Immature natural killer cell (primary cell): Measurements from ENCODE around the gene GASK1A. TPM values are rescaled to one million over a fixed set of nuclear protein-coding genes. Genes with fewer than 3 reads are reported as not detected.
"Not testable (repeated sequence)": the region's sequence is repeated elsewhere in the genome, so short reads cannot be mapped to it uniquely, and the experiment has no call there.

ENCODE experiments used
- DNase-seq, 3 donors: peaks; one replicate each; pipeline ENCODE4 v3.0.0; 2022; ENCODE audit warnings: mixed read lengths in 1 of 3
- H3K27ac Mint-ChIP-seq, 6 donors: one replicate each; pipeline ENCODE4 v1.8.0; 2020; ENCODE audit warnings: mixed read lengths in 6 of 6, mild to moderate bottlenecking in 5 of 6, inconsistent platforms in 4 of 6, moderate library complexity in 3 of 6
- H3K27me3 Mint-ChIP-seq, 3 donors: one replicate each; pipeline ENCODE4 v1.8.0; 2020 to 2021; ENCODE audit warnings: low read depth in 3 of 3, mild to moderate bottlenecking in 3 of 3, mixed read lengths in 3 of 3, moderate library complexity in 3 of 3, inconsistent platforms in 1 of 3
- H3K36me3 Mint-ChIP-seq, 3 donors: one replicate each; pipeline ENCODE4 v1.8.0; 2020; ENCODE audit warnings: mixed read lengths in 3 of 3, inconsistent platforms in 2 of 3, mild to moderate bottlenecking in 2 of 3
- H3K4me1 Mint-ChIP-seq, 2 donors: one replicate each; pipeline ENCODE4 v1.8.0; 2020; ENCODE audit warnings: inconsistent platforms in 2 of 2, mild to moderate bottlenecking in 2 of 2, mixed read lengths in 2 of 2, moderate library complexity in 1 of 2
- H3K4me3 Mint-ChIP-seq, 5 donors: one replicate each; pipeline ENCODE4 v1.8.0; 2020; ENCODE audit warnings: mild to moderate bottlenecking in 5 of 5, mixed read lengths in 5 of 5, inconsistent platforms in 3 of 5, moderate library complexity in 3 of 5
- H3K9me3 Mint-ChIP-seq, 6 donors: one replicate each; pipeline ENCODE4 v1.8.0; 2020; ENCODE audit warnings: mild to moderate bottlenecking in 6 of 6, mixed read lengths in 6 of 6, inconsistent platforms in 4 of 6, moderate library complexity in 3 of 6
- polyA plus RNA-seq, 3 donors: library from polyadenylated mRNA; unstranded; fragments of 300-500 nt; fragmentation: Illumina TruSeq; gene quantifications; one replicate each; pipeline ENCODE4 v1.2.3, GENCODE V29; 2021

Gene GASK1A
- polyA plus RNA-seq, 3 donors from 2014 or later = not detected

- H3K4me1 Mint-ChIP-seq = no peaks in the 10 kb centered on the region
- peaks cover 0 to 19% (median 14%) of the 10 kb centered on the region in 6 donors for H3K9me3 Mint-ChIP-seq
- H3K4me3 Mint-ChIP-seq = no peak overlapping the region
- H3K27ac Mint-ChIP-seq = no peak overlapping the region
- peaks cover 6 to 13% (median 8%) of the 10 kb centered on the region in 3 donors for H3K36me3 Mint-ChIP-seq
- H3K27me3 Mint-ChIP-seq = peaks cover 0 to 7% (median 4%) of the 10 kb centered on the region in 3 donors
- DNase-seq = no peak
Measured at GRCh38 chr3:42970557-42970956, 8.6 kb upstream of the GASK1A start.

- Mint-ChIP-seq H3K4me1 (no peaks in the 10 kb centered on the region), H3K4me3 (no peak overlapping the region), H3K36me3 (peaks cover 6 to 13% (median 8%) of the 10 kb centered on the region in 3 donors), H3K9me3 (peaks cover 0 to 19% (median 15%) of the 10 kb centered on the region in 6 donors), H3K27me3 (peaks cover 2 to 11% (median 4%) of the 10 kb centered on the region in 3 donors), H3K27ac (no peak overlapping the region)
- DNase-seq = no peak
Measured at GRCh38 chr3:42970976-42971772, 7.9 kb upstream of the GASK1A start.

- Mint-ChIP-seq H3K4me1 (peaks cover 10 to 12% of the 10 kb centered on the region in 2 donors), H3K9me3 (peaks cover 0 to 19% (median 15%) of the 10 kb centered on the region in 6 donors), H3K36me3 (peaks cover 6 to 13% (median 8%) of the 10 kb centered on the region in 3 donors), H3K27me3 (peaks cover 6 to 20% (median 18%) of the 10 kb centered on the region in 3 donors)
- not testable (repeated sequence) for H3K27ac Mint-ChIP-seq, H3K4me3 Mint-ChIP-seq, DNase-seq
Measured at GRCh38 chr3:42974906-42975305, 4.2 kb upstream of the GASK1A start.

DNA sequence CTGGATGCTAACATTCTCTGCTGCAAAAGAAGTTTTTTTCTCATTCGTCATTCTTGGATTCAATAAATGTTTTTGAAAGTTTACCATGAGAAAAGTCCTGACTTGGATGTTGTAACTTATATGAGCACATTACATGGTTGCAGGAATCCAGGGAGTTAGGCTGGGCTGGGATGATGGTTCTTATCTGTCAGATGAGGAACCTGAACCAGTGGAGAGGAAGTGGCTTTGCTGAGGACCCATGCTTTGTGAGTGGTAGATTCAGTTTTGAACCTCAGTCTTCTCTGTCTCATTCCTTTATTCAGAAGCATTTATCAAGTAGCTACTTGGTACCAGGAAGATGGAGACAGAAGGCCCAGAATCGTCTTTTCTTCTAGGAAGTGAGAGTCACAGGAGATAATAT is 3.7 kb upstream of the GASK1A start:
- Mint-ChIP-seq H3K27ac (no peak overlapping the region), H3K4me3 (no peak overlapping the region), H3K36me3 (peaks cover 6 to 13% (median 8%) of the 10 kb centered on the region in 3 donors), H3K4me1 (peaks cover 10 to 12% of the 10 kb centered on the region in 2 donors), H3K27me3 (peaks cover 6 to 26% (median 22%) of the 10 kb centered on the region in 3 donors), H3K9me3 (peaks cover 0 to 19% (median 15%) of the 10 kb centered on the region in 6 donors)
- no peak for DNase-seq

DNA sequence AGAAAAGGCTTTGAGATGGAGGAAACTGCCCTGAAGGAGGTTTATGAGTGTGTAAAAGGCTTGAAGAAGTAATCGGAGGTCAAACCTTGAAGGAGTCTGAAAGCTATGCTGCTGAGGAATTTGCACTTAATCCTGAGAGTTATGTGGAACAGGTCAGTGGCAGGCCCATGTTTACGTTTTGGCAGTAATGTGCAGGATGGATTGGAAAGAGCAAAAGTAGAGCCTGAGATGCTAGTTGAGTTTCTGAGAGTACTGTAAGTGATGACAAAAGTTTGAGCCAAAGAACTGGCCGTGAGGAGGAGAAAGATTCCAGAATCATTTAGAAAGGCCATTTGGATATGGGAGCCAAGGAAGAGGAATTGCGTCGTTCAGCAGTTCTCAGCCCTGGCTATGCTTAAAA is 3.2 kb upstream of the GASK1A start:
- DNase-seq = no peak
- Mint-ChIP-seq H3K4me1 (peaks cover 10 to 12% of the 10 kb centered on the region in 2 donors), H3K9me3 (peaks cover 0 to 19% (median 15%) of the 10 kb centered on the region in 6 donors), H3K36me3 (peaks cover 6 to 13% (median 8%) of the 10 kb centered on the region in 3 donors), H3K27ac (no peak overlapping the region), H3K27me3 (peaks cover 6 to 27% (median 25%) of the 10 kb centered on the region in 3 donors), H3K4me3 (no peak overlapping the region)

GRCh38 chr3:42980209-42980608 is 1.1 kb downstream of the GASK1A start:
- Mint-ChIP-seq H3K9me3 (peaks cover 0 to 1% (median under 1%) of the 10 kb centered on the region in 6 donors), H3K27me3 (peaks cover 6 to 26% (median 25%) of the 10 kb centered on the region in 3 donors), H3K27ac (no peak overlapping the region), H3K4me1 (peaks cover 10 to 12% of the 10 kb centered on the region in 2 donors), H3K36me3 (no peaks in the 10 kb centered on the region), H3K4me3 (peak overlapping the region in 2 of 5 donors; percentile 33 to 62)
- no peak for DNase-seq

- DNase-seq = no peak
- Mint-ChIP-seq H3K4me1 (peaks cover 10 to 12% of the 10 kb centered on the region in 2 donors), H3K9me3 (no peaks in the 10 kb centered on the region), H3K27me3 (peaks cover 4 to 26% (median 21%) of the 10 kb centered on the region in 3 donors), H3K27ac (no peak overlapping the region), H3K36me3 (no peaks in the 10 kb centered on the region), H3K4me3 (no peak overlapping the region)
Measured at GRCh38 chr3:42980909-42981308, 1.8 kb downstream of the GASK1A start.

DNA sequence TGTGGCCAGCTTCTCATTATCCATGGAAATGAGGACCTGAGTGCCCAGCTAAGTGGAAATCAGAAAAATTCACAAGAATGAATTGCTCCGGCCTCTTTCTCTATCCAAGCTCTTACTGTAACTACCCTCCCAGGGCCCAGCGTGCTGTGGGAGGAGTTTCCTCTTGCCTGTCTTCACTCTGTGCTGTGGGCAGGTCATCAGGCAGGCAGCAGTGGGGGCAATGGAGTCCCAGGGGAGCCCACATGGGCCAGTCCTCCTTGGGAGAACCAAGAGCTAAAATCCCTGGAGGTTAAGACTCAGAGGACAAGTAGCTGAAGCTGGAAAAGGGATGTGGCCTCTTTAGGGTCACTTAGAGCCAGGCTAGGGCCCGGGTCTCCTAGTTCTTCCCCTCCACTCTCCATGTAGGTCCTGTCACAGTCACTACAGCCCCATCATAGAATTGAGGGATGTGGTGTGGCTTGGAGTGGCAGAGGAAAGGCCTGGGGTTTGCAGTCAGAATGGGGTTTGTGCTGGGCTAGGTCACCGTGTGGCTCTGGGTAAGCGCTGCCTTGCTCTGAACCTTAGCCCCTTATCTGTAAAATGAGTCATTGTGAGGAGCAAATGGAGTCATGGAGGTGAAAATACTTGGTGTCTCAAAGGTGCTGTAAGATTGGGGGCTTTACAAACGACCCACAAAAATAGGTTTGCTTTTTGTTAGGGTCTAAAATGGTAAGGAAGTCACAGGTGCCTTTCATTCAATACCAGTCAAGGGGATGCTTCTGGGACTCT is 3.7 kb downstream of the GASK1A start:
- Mint-ChIP-seq H3K4me1 (peaks cover 10 to 12% of the 10 kb centered on the region in 2 donors), H3K36me3 (no peaks in the 10 kb centered on the region), H3K4me3 (no peak overlapping the region), H3K27ac (no peak overlapping the region), H3K27me3 (peaks cover 8 to 24% (median 23%) of the 10 kb centered on the region in 3 donors), H3K9me3 (no peaks in the 10 kb centered on the region)
- DNase-seq = no peak

GRCh38 chr3:42983927-42984326 is 4.8 kb downstream of the GASK1A start:
- Mint-ChIP-seq H3K4me3 (no peak overlapping the region), H3K9me3 (no peaks in the 10 kb centered on the region), H3K4me1 (peaks cover 6% of the 10 kb centered on the region in 2 donors), H3K27ac (peak overlapping the region in 1 of 6 donors; percentile 1), H3K36me3 (no peaks in the 10 kb centered on the region), H3K27me3 (peaks cover 4 to 20% (median 14%) of the 10 kb centered on the region in 3 donors)
- DNase-seq = no peak

- no peaks in the 10 kb centered on the region for H3K9me3 Mint-ChIP-seq
- no peak for DNase-seq
- no peak overlapping the region for H3K27ac Mint-ChIP-seq
- H3K36me3 Mint-ChIP-seq = no peaks in the 10 kb centered on the region
- H3K27me3 Mint-ChIP-seq = peaks cover 4 to 15% (median 11%) of the 10 kb centered on the region in 3 donors
- H3K4me1 Mint-ChIP-seq = peaks cover 0 to under 1% of the 10 kb centered on the region in 2 donors
- no peak overlapping the region for H3K4me3 Mint-ChIP-seq
Measured at GRCh38 chr3:42984701-42985100, 5.6 kb downstream of the GASK1A start.

DNA sequence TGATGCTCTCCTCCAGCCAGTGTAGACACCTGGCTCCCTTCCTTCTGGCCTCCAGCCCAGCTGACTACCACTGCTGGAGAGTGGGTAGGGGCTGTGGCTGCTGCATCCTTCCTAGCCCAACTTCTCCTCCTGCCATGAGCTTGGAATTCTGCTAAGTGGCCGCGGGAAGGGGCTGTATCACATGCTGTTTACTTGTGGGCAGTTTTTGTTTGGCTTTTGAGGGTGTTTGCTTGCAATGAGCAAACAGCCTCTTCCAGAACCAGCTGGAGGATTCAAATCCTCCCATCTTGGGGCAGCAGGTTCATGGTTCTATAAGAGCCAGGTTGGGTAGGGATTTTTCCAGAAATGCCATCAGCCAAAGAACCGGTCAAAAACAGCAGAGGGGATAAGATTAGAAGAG is 9.0 kb downstream of the GASK1A start:
- Mint-ChIP-seq H3K4me3 (no peak overlapping the region), H3K27me3 (peaks cover 1 to 8% (median 4%) of the 10 kb centered on the region in 3 donors), H3K36me3 (no peaks in the 10 kb centered on the region), H3K4me1 (no peaks in the 10 kb centered on the region), H3K9me3 (no peaks in the 10 kb centered on the region), H3K27ac (no peak overlapping the region)
- no peak for DNase-seq

DNA sequence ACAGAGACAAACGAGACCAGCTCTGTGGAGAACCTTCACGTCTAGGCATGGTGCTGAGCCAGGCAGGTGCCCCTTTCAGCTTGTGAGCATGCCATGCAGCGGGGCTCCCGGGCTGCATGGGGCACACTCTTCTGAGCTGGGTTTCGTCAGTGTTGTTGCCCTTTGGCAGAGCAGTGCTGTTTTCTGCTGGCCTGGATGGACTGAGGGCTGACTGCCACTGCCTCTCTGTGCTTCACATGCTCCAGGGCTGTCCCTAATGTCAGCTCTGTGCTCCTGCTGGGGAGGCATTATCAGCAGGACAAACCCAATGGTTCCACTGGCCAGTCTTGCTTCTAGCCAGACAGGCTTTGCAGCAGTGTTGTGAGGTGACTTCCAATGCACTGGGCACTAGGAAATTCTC is 9.5 kb downstream of the GASK1A start:
- DNase-seq = no peak
- Mint-ChIP-seq H3K4me1 (no peaks in the 10 kb centered on the region), H3K27ac (no peak overlapping the region), H3K27me3 (peaks cover 1 to 8% (median 4%) of the 10 kb centered on the region in 3 donors), H3K9me3 (no peaks in the 10 kb centered on the region), H3K4me3 (no peak overlapping the region), H3K36me3 (no peaks in the 10 kb centered on the region)

DNA sequence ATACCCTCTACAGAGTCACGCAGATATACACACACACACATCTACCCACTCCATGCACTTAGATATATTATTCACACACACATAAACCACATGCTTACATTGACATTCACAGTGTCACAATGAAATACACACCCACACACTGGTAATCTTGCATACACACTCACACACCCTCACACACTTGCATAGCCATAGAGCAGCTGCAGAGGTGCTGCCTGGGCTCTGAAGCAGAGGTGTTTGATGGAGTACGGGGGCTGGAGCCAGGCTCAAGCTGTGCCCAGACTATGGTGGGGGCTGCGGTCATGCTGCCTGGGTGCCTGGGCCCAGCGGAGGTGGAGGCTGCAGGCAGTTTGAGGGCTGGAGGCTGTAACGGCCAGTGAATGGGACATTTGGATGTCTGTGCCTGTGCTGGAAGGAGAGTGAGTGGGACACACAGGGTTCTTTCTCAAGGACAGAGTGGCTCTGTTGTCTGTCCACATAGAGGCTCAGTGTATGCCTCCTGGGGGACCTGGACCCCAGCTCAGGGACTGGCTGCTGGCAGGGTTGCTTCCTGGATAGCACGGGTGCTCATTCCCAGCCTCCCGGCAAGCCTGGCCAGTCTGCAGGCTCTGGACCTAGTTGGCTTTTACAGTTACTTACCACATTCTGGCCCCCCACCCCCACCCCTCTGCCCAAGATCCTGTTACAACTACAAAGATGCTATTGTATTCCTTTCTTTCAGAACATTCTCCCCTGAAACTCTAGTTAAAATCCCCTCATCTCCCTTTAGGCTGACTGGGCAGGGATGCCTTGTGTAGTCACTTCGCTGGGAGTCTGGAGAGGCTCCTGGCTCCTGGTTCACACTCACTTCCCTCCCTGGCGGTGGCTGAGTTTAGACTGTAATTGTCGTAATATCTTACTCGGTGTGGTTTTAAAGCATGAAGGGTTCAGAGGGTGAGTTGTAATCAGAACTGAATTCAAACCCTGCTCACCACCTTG is 12.5 kb downstream of the GASK1A start:
- Mint-ChIP-seq H3K9me3 (no peaks in the 10 kb centered on the region), H3K36me3 (no peaks in the 10 kb centered on the region), H3K4me1 (no peaks in the 10 kb centered on the region), H3K27ac (no peak overlapping the region), H3K4me3 (no peak overlapping the region), H3K27me3 (peaks cover 0 to 8% (median under 1%) of the 10 kb centered on the region in 3 donors)
- DNase-seq = no peak
